Erythroblast (primary cell): ENCODE measurements around the gene SRRM3.
"Not testable (repeated sequence)": the region's sequence is repeated elsewhere in the genome, so short reads cannot be mapped to it uniquely, and the experiment has no call there.

ENCODE experiments used
- GATA1 ChIP-seq: IDR thresholded peaks from 2 replicates; pipeline ENCODE4 v1.6.1; 2011; ENCODE audit warnings: low read depth, mild to moderate bottlenecking, control low read depth, low read length, moderate library complexity
- POLR2A ChIP-seq: IDR thresholded peaks from 2 replicates; pipeline ENCODE4 v1.6.1; 2011; ENCODE audit warnings: mild to moderate bottlenecking, low read length

DNA sequence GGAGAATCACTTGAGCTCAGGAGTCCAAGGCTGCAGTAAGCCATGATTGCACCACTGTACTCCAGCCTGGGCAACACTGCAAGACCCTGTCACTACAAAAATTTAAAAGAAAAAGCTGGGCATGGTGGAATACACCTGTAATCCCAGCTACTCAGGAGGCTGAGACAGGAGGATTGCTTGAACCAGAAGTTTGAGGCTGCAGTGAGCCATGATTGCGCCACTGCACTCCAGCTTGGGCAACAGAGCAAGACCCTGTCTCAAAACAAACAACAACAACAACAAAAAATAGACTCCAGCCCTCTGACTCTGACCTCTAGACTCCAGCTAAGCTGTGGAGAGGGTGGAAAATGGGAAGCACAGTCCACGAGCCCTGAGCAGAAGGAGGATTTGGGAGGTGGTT is 69.7 kb downstream of the SRRM3 start:
- not testable (repeated sequence) for TF ChIP-seq POLR2A, GATA1
